Measurements from ENCODE around the gene FOCAD. TPM values are rescaled to one million over a fixed set of nuclear protein-coding genes. Genes with fewer than 3 reads are reported as not detected.

Gene FOCAD
- total RNA-seq, 1 experiment from 2014 or later: 43.3 TPM

GRCh38 chr9:20783057-20784038 lies 99.3 kb downstream of the FOCAD start:
- H2AFZ ChIP-seq (ENCODE audit: low read length): no peak overlapping the region
- H2BK15ac ChIP-seq (ENCODE audit: low read depth, low read length): no peak overlapping the region
- Mint-ChIP-seq H3K27ac (peak overlapping the region in 2 of 3 experiments; percentile 8 to 70; a peak in 4 of 7 replicates), H3K9me3 (no peaks in the 10 kb centered on the region), H3K27me3 (ENCODE audit: low read depth) (no peaks in the 10 kb centered on the region), H3K4me3 (no peak overlapping the region), H3K4me1 (peaks cover 28 to 34% of the 10 kb centered on the region in 2 experiments), H3K36me3 (ENCODE audit: insufficient read depth in 1 of 3, low read depth in 3 of 3) (peaks cover 0 to 6% (median 0%) of the 10 kb centered on the region in 3 experiments; a peak in 1 of 7 replicates)
- no peak overlapping the region for H4K91ac ChIP-seq (ENCODE audit: insufficient read length, low read depth, low read length)
- no peak overlapping the region for H2BK12ac ChIP-seq (ENCODE audit: insufficient read length, low read depth, low read length)
- H3K27me3 ChIP-seq (ENCODE audit: insufficient read depth, low read length): no peaks in the 10 kb centered on the region
- H2BK20ac ChIP-seq (ENCODE audit: low read depth, low read length, poor library complexity, severe bottlenecking): no peak overlapping the region
- no peak overlapping the region for H2BK120ac ChIP-seq (ENCODE audit: low read depth, low read length, poor library complexity, severe bottlenecking)
- H3T11ph ChIP-seq (ENCODE audit: low read length): no peak overlapping the region
- H3K56ac ChIP-seq (ENCODE audit: insufficient read length, low read depth, low read length): no peak overlapping the region
- H4K5ac ChIP-seq (ENCODE audit: insufficient read length, low read depth, low read length): no peak overlapping the region
- H3K9me3 ChIP-seq (ENCODE audit: control insufficient read depth, low read depth, low read length): no peaks in the 10 kb centered on the region
- peaks cover 4% of the 10 kb centered on the region; the same call in 1 of the 2 replicates for H3K4me1 ChIP-seq (ENCODE audit: insufficient read depth, low read length)
- H4K8ac ChIP-seq (replicated peaks; ENCODE audit: insufficient read length, low read depth, low read length): no peak overlapping the region
- H3K4me2 ChIP-seq (ENCODE audit: insufficient read depth, insufficient read length, low read length): no peak overlapping the region
- H3K4ac ChIP-seq (ENCODE audit: low read depth, low read length): no peak overlapping the region
- H2BK5ac ChIP-seq (ENCODE audit: insufficient read length, low read length): no peak overlapping the region
- H4K20me1 ChIP-seq (ENCODE audit: control insufficient read depth, insufficient read depth, insufficient read length): no peaks in the 10 kb centered on the region
- no CpG with 5 or more reads among the region's 3 CpGs for WGBS (ENCODE audit: extremely low coverage, insufficient read length, low lambda C conversion rate)
- no peak for TF ChIP-seq CTCF (conservative IDR thresholded peaks at IDR 0.05)
- H3K23ac ChIP-seq (ENCODE audit: insufficient read length, low read depth, low read length): no peak overlapping the region
- H2AK5ac ChIP-seq (ENCODE audit: insufficient read length, low read length): no peak overlapping the region
- H3K14ac ChIP-seq (ENCODE audit: insufficient read depth, low read length): no peak overlapping the region
- no peaks in the 10 kb centered on the region for H3K79me1 ChIP-seq (ENCODE audit: insufficient read depth, low read depth, low read length, poor library complexity, severe bottlenecking)
- H3K9ac ChIP-seq (ENCODE audit: extremely low read depth, insufficient read length, low read length): no peak overlapping the region
- DNase-seq: no peak
- no peaks in the 10 kb centered on the region for H3K79me2 ChIP-seq (ENCODE audit: insufficient read depth, low read length)
- H3K18ac ChIP-seq (ENCODE audit: insufficient read length, low read depth, low read length): no peak overlapping the region
- no peak overlapping the region for H3K27ac ChIP-seq (ENCODE audit: insufficient read length, low read depth, low read length)
- H3K23me2 ChIP-seq (ENCODE audit: insufficient read length, low read depth, low read length, poor library complexity, severe bottlenecking): no peaks in the 10 kb centered on the region
